ENCODE data around the gene LGALS7. TPM values are rescaled to one million over a fixed set of nuclear protein-coding genes. Genes with fewer than 3 reads are reported as not detected.
A peak's percentile ranks its signal among the peaks of the same experiment; 100 is the strongest.

The LGALS7 gene
- total RNA-seq, 1 experiment from 2014 or later = not detected

DNA sequence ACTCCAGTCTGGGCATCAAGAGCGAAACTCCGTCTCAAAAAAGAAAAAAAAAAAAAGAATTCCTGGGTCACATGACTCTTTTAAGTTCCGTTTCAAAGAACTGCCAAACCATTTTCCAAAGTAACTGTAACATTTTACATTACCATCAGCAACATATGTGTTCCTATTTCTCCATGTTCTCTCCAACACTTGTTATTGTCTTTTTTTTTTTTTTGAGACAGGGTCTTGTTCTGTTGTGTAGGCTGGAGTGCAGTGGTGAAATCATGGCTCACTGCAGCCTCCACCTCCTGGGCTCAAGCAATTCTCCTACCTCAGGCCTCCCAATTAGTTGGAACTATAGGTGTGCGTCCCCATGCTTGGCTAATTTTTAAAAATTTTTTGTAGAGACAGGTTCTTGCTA is 22.2 kb upstream of the LGALS7 start:
- BruUV-seq (replicated peaks) = no TSS peak
- ATAC-seq (no peak), DNase-seq (ENCODE audit: low read depth, low spot score) (no peak)
- no peaks in the 10 kb centered on the region for H3K9me3 ChIP-seq (ENCODE audit: control insufficient read depth, insufficient read depth, low read depth, low read length)
- TF ChIP-seq POLR2AphosphoS5 (IDR thresholded peaks at IDR 0.05; ENCODE audit: low read depth, low read length) = no peak
- H3K4me1 ChIP-seq (ENCODE audit: control insufficient read depth, insufficient read depth, low read length) = peaks cover 9% of the 10 kb centered on the region; the same call in 1 of the 2 replicates
- in situ Hi-C loops (cut with HindIII; ENCODE audit: low pct_unique_long_range_greater_than_20kb, low sequenced_read_pairs) (loop anchor here (25.0 kb wide), 1 partner anchor 992 kb away; the partner anchor contains the start of gene LEUTX), intact Hi-C loops (cut with micrococcal nuclease; ENCODE audit: unreplicated experiment) (no loop called here)
- H3K27ac ChIP-seq (ENCODE audit: low read length) = no peak overlapping the region
- ChIA-PET POLR2A (interaction anchor here (0.6 kb wide), 1 partner anchor 13 kb away, joined by 3 read pairs; no protein-coding TSS in a partner anchor), CTCF (no interaction called here)
- no peak overlapping the region for H3K4me3 ChIP-seq (ENCODE audit: low read depth in 2 of 2, low read length in 2 of 2)
- H3K36me3 ChIP-seq (ENCODE audit: control insufficient read depth, insufficient read depth, low read length) = no peaks in the 10 kb centered on the region
- H3K27me3 ChIP-seq (ENCODE audit: control insufficient read depth, insufficient read depth, low read length) = no peaks in the 10 kb centered on the region

- TF ChIP-seq POLR2AphosphoS5 (IDR thresholded peaks at IDR 0.05; ENCODE audit: low read depth, low read length) (no peak), TCF7L2 (IDR thresholded peaks at IDR 0.05; ENCODE audit: low read depth, low read length) (no peak), CTCF (IDR thresholded peaks at IDR 0.05) (no peak), SIN3A (IDR thresholded peaks at IDR 0.05; ENCODE audit: borderline replicate concordance, insufficient read depth, low read depth, low read length) (no peak), REST (IDR thresholded peaks at IDR 0.05; ENCODE audit: insufficient read depth in 1 of 2, low read depth in 2 of 2, low read length in 1 of 2) (no peak)
- no TSS peak for BruUV-seq (replicated peaks)
- DNase-seq (ENCODE audit: low read depth, low spot score) = no peak
- H3K27me3 ChIP-seq (ENCODE audit: control insufficient read depth, insufficient read depth, low read length) = no peaks in the 10 kb centered on the region
- ChIA-PET POLR2A (interaction anchor here (0.6 to 0.9 kb wide), 2 partner anchors 50 to 998 kb away, joined by 3 to 10 read pairs; no protein-coding TSS in a partner anchor), CTCF (interaction anchor here (0.6 kb wide), 1 partner anchor 169 kb away, joined by 8 read pairs; no protein-coding TSS in a partner anchor)
- H3K4me3 ChIP-seq (ENCODE audit: low read depth in 2 of 2, low read length in 2 of 2) = no peak overlapping the region
- peaks cover 3% of the 10 kb centered on the region; the same call in 1 of the 2 replicates for H3K4me1 ChIP-seq (ENCODE audit: control insufficient read depth, insufficient read depth, low read length)
- H3K9me3 ChIP-seq (ENCODE audit: control insufficient read depth, insufficient read depth, low read depth, low read length) = no peaks in the 10 kb centered on the region
- in situ Hi-C loops (cut with HindIII; ENCODE audit: low pct_unique_long_range_greater_than_20kb, low sequenced_read_pairs) = loop anchor here (25.0 kb wide), 1 partner anchor 994 kb away; the partner anchor contains the start of gene LEUTX
- no peak overlapping the region for H3K27ac ChIP-seq (ENCODE audit: low read length)
- intact Hi-C loops (cut with micrococcal nuclease; ENCODE audit: unreplicated experiment) = no loop called here
- H3K36me3 ChIP-seq (ENCODE audit: control insufficient read depth, insufficient read depth, low read length) = no peaks in the 10 kb centered on the region
- no peak for ATAC-seq
These were observed 20.4 kb upstream of the LGALS7 start for GRCh38 chr19:38793671-38794070.

- H3K4me3 ChIP-seq (ENCODE audit: low read depth in 2 of 2, low read length in 2 of 2) = no peak overlapping the region
- in situ Hi-C loops (cut with HindIII; ENCODE audit: low pct_unique_long_range_greater_than_20kb, low sequenced_read_pairs) = loop anchor here (25.0 kb wide), 1 partner anchor 994 kb away; the partner anchor contains the start of gene LEUTX
- POLR2A ChIA-PET = interaction anchor here (0.6 to 0.8 kb wide), 2 partner anchors 29 to 45 kb away, joined by 3 read pairs; no protein-coding TSS in a partner anchor
These were observed 19.9 kb upstream of the LGALS7 start for GRCh38 chr19:38793177-38793576.

More at GRCh38 chr19:38793177-38793576, 19.9 kb upstream of the LGALS7 start:
- CTCF ChIA-PET = no interaction called here
- intact Hi-C loops (cut with micrococcal nuclease; ENCODE audit: unreplicated experiment) = no loop called here
- peak overlapping the region; percentile 15; the same call in 1 of the 2 replicates for H3K27ac ChIP-seq (ENCODE audit: low read length)
- H3K4me1 ChIP-seq (ENCODE audit: control insufficient read depth, insufficient read depth, low read length) = peaks cover 6% of the 10 kb centered on the region; the same call in 1 of the 2 replicates
- TF ChIP-seq SIN3A (IDR thresholded peaks at IDR 0.05; ENCODE audit: borderline replicate concordance, insufficient read depth, low read depth, low read length) (no peak), REST (IDR thresholded peaks at IDR 0.05; ENCODE audit: insufficient read depth in 1 of 2, low read depth in 2 of 2, low read length in 1 of 2) (no peak), POLR2AphosphoS5 (IDR thresholded peaks at IDR 0.05; ENCODE audit: low read depth, low read length) (no peak), CTCF (IDR thresholded peaks at IDR 0.05) (no peak), TCF7L2 (IDR thresholded peaks at IDR 0.05; ENCODE audit: low read depth, low read length) (no peak)
- no peak for DNase-seq (ENCODE audit: low read depth, low spot score)
- H3K27me3 ChIP-seq (ENCODE audit: control insufficient read depth, insufficient read depth, low read length) = no peaks in the 10 kb centered on the region
- no peaks in the 10 kb centered on the region for H3K9me3 ChIP-seq (ENCODE audit: control insufficient read depth, insufficient read depth, low read depth, low read length)
- BruUV-seq (replicated peaks) = no TSS peak
- ATAC-seq = no peak
- no peaks in the 10 kb centered on the region for H3K36me3 ChIP-seq (ENCODE audit: control insufficient read depth, insufficient read depth, low read length)
